Caco-2 (cell line): ENCODE measurements around the gene ZNF593. TPM values are rescaled to one million over a fixed set of nuclear protein-coding genes. Genes with fewer than 3 reads are reported as not detected.

Source experiments
- BruUV-seq: library from RNA; stranded (reverse); fragments of 400-500 nt; replicated peaks from 2 replicates; lab custom pipeline; 2021; lab: Mats Ljungman, UMichigan
- CTCF ChIA-PET: fragments of 300-600 bp; sonication (Branson Sonifier 250); formaldehyde crosslinking; loops from one replicate; lab custom pipeline; 2022; ENCODE audit warnings: antibody characterized with exemption; lab: Charles Lee
- POLR2A ChIA-PET: fragments of 300-600 bp; sonication (Branson Sonifier 250); formaldehyde crosslinking; loops from one replicate; lab custom pipeline; 2022; ENCODE audit warnings: antibody characterized with exemption; lab: Charles Lee
- DNase-seq, 2 experiments: peaks; one replicate each; pipeline versions ENCODE4 v3.0.0 to v3.0.0-alpha.2; 2020 to 2022
- H3K27me3 ChIP-seq: replicated peaks from 2 replicates; pipeline ENCODE4 v1.6.0; 2011; ENCODE audit warnings: low read length; ENCODE audit not compliant: control insufficient read depth, insufficient read depth
- H3K36me3 ChIP-seq: 2 replicates; pipeline ENCODE4 v1.5.1; 2011; ENCODE audit warnings: low read length; ENCODE audit not compliant: control insufficient read depth, insufficient read depth
- H3K4me1 ChIP-seq: fragments of 250-450 bp; sonication (Bioruptor Pico); 2 replicates; pipeline ENCODE4 v1.5.1; 2020; ENCODE audit warnings: mild to moderate bottlenecking
- H3K4me3 ChIP-seq: 2 replicates; pipeline ENCODE4 v1.5.1; 2011; ENCODE audit warnings: low read depth, mild to moderate bottlenecking, control low read depth, low read length
- H3K9me3 ChIP-seq: fragments of 250-450 bp; sonication (Bioruptor Pico); 2 replicates; pipeline ENCODE4 v1.5.1; 2020; ENCODE audit warnings: mild to moderate bottlenecking, moderate library complexity
- H3K27ac Mint-ChIP-seq: one replicate; pipeline ENCODE4 v1.8.0; 2022; ENCODE audit warnings: mixed read lengths; ENCODE audit not compliant: unreplicated experiment
- H3K27me3 Mint-ChIP-seq: one replicate; pipeline ENCODE4 v1.8.0; 2022; ENCODE audit warnings: mixed read lengths; ENCODE audit not compliant: insufficient read depth, unreplicated experiment
- H3K36me3 Mint-ChIP-seq: one replicate; pipeline ENCODE4 v1.8.0; 2022; ENCODE audit warnings: mild to moderate bottlenecking, mixed read lengths; ENCODE audit not compliant: insufficient read depth, unreplicated experiment
- H3K4me1 Mint-ChIP-seq: one replicate; pipeline ENCODE4 v1.8.0; 2022; ENCODE audit warnings: low read depth, mixed read lengths; ENCODE audit not compliant: unreplicated experiment
- H3K4me3 Mint-ChIP-seq: one replicate; pipeline ENCODE4 v1.8.0; 2022; ENCODE audit warnings: mild to moderate bottlenecking, moderate library complexity, mixed read lengths; ENCODE audit not compliant: unreplicated experiment
- H3K9me3 Mint-ChIP-seq: one replicate; pipeline ENCODE4 v1.8.0; 2022; ENCODE audit warnings: mixed read lengths; ENCODE audit not compliant: unreplicated experiment
- CTCF ChIP-seq, 2 experiments: fragments of 200-600 bp in 1 of 2; IDR thresholded peaks; 1 replicate in 1 of 2; 2 replicates in 1 of 2; pipeline versions ENCODE4 v1.5.1 to v1.8.0; 2011 to 2022; ENCODE audit warnings: antibody characterized with exemption in 1 of 2, control low read depth in 1 of 2, inconsistent platforms in 1 of 2, low read depth in 1 of 2, low read length in 1 of 2, mild to moderate bottlenecking in 1 of 2, moderate library complexity in 1 of 2; ENCODE audit not compliant: insufficient read depth in 1 of 2, severe bottlenecking in 1 of 2, unreplicated experiment in 1 of 2
- intact Hi-C: fragments of 100-400 bp; cut with micrococcal nuclease; formaldehyde crosslinking; loops from one replicate; pipeline ENCODE4 v1.10.0; 2022; ENCODE audit not compliant: unreplicated experiment
- total RNA-seq: library from RNA; stranded (reverse); gene quantifications from 2 replicates; pipeline ENCODE4 v1.2.3, GENCODE V29; 2022

ZNF593 gene
- total RNA-seq, 1 experiment from 2014 or later = 50.0 TPM

- no peaks in the 10 kb centered on the region for H3K4me1 Mint-ChIP-seq
- BruUV-seq = no TSS peak
- intact Hi-C loops = no loop called here
- H3K9me3 Mint-ChIP-seq = no peaks in the 10 kb centered on the region
- no peaks in the 10 kb centered on the region for H3K9me3 ChIP-seq
- CTCF ChIA-PET = no interaction called here
- peaks cover 9% of the 10 kb centered on the region for H3K36me3 Mint-ChIP-seq
- peak within 1 kb of the TSS; percentile 79 for H3K4me3 Mint-ChIP-seq
- no peaks in the 10 kb centered on the region for H3K4me1 ChIP-seq
- H3K27ac Mint-ChIP-seq = no peak within 1 kb of the TSS
- no peak for TF ChIP-seq CTCF (IDR thresholded peaks at IDR 0.05; ENCODE audit: insufficient read depth in 1 of 2, low read depth in 1 of 2, low read length in 1 of 2, severe bottlenecking in 1 of 2, unreplicated experiment in 1 of 2)
- no peaks in the 10 kb centered on the region for H3K27me3 ChIP-seq
- H3K4me3 ChIP-seq = peak within 1 kb of the TSS; percentile 81
- no peaks in the 10 kb centered on the region for H3K27me3 Mint-ChIP-seq
- POLR2A ChIA-PET = no interaction called here
- DNase-seq = no peak
- no peaks in the 10 kb centered on the region for H3K36me3 ChIP-seq
These were observed 1.7 kb downstream of the ZNF593 start, which contains the start of gene ZNF593OS for GRCh38 chr1:26171084-26172072. ZNF593OS (minus strand) TSS chr1:26171832; CDS start chr1:26171661, 171 bp downstream.

- H3K9me3 ChIP-seq = no peaks in the 10 kb centered on the region
- CTCF ChIA-PET = no interaction called here
- BruUV-seq = no TSS peak
- TF ChIP-seq CTCF (IDR thresholded peaks at IDR 0.05; ENCODE audit: insufficient read depth in 1 of 2, low read depth in 1 of 2, low read length in 1 of 2, severe bottlenecking in 1 of 2, unreplicated experiment in 1 of 2) = no peak
- no peak overlapping the region for H3K4me3 ChIP-seq
- peaks cover 4% of the 10 kb centered on the region for H3K36me3 Mint-ChIP-seq
- H3K27me3 Mint-ChIP-seq = no peaks in the 10 kb centered on the region
- H3K27me3 ChIP-seq = no peaks in the 10 kb centered on the region
- no peak overlapping the region for H3K27ac Mint-ChIP-seq
- no peaks in the 10 kb centered on the region for H3K4me1 ChIP-seq
- H3K4me3 Mint-ChIP-seq = no peak overlapping the region
- no peak for DNase-seq
- H3K36me3 ChIP-seq = no peaks in the 10 kb centered on the region
- H3K9me3 Mint-ChIP-seq = no peaks in the 10 kb centered on the region
- intact Hi-C loops = no loop called here
- H3K4me1 Mint-ChIP-seq = peaks cover 7% of the 10 kb centered on the region
- POLR2A ChIA-PET = no interaction called here
These were observed 5.6 kb downstream of the ZNF593 start for GRCh38 chr1:26175346-26175745.

GRCh38 chr1:26177182-26177684 lies 7.5 kb downstream of the ZNF593 start, which contains the start of gene CNKSR1:
CNKSR1 (plus strand) TSS chr1:26177491; CDS start chr1:26177548, 57 bp downstream.
- peak; percentile 16 to 53 for TF ChIP-seq CTCF (IDR thresholded peaks at IDR 0.05; ENCODE audit: insufficient read depth in 1 of 2, low read depth in 1 of 2, low read length in 1 of 2, severe bottlenecking in 1 of 2, unreplicated experiment in 1 of 2)
- intact Hi-C loops = no loop called here
- Histone ChIP-seq H3K4me3 (peak within 1 kb of the TSS; percentile 49), H3K9me3 (no peaks in the 10 kb centered on the region), H3K36me3 (peaks cover 1% of the 10 kb centered on the region; the same call in 1 of the 2 replicates), H3K4me1 (no peaks in the 10 kb centered on the region), H3K27me3 (no peaks in the 10 kb centered on the region)
- CTCF ChIA-PET = interaction anchor here (0.9 to 2.6 kb wide), 7 partner anchors 7 to 240 kb away, joined by 3 to 18 read pairs (median 4); partner anchors contain the start of genes CEP85 and ZNF593
- Mint-ChIP-seq H3K4me3 (peak within 1 kb of the TSS; percentile 85), H3K4me1 (peaks cover 7% of the 10 kb centered on the region), H3K36me3 (no peaks in the 10 kb centered on the region), H3K9me3 (no peaks in the 10 kb centered on the region), H3K27ac (peak within 1 kb of the TSS; percentile 87), H3K27me3 (no peaks in the 10 kb centered on the region)
- DNase-seq = peak; percentile 79 to 82
- POLR2A ChIA-PET = interaction anchor here (1.3 kb wide), 1 partner anchor 57 kb away, joined by 4 read pairs; the partner anchor contains the start of gene CEP85
- BruUV-seq = no TSS peak
